ENCODE data around the gene APBA2.
"Not testable (repeated sequence)": the region's sequence is repeated elsewhere in the genome, so short reads cannot be mapped to it uniquely, and the experiment has no call there.

Gene APBA2

DNA sequence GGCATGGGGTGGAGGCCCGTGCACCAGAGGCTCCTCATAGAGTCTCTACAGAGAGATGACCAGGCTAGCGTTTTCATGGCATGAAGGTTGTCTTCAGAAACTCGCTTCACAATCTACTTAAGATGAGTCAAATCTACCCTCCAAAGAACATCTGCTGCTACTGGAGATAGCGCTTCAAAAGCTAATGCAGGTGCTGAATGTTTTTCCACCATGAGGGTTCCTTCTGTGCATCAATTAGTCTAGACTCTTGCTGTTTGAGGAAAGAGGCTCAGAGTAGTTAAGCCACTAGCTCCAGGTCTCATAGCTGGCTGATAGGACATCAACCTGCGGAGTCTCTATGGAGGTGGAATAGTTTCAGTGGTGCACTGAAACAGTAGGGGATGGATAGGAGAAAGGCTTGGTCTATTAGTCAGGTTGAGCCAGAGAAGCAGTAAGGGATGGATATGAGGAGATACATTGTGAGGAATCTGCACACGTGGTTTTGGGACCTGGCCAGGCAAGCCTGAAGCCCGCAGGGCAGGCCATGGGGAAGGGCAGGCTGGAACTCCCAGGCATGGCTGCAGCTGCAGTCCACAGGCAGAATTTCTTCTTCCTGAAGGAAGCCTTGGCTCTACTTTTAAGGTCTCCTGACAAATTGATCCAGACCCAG is 117.5 kb downstream of the APBA2 start:
- DNase-seq (ENCODE audit: low read depth): no peak

DNA sequence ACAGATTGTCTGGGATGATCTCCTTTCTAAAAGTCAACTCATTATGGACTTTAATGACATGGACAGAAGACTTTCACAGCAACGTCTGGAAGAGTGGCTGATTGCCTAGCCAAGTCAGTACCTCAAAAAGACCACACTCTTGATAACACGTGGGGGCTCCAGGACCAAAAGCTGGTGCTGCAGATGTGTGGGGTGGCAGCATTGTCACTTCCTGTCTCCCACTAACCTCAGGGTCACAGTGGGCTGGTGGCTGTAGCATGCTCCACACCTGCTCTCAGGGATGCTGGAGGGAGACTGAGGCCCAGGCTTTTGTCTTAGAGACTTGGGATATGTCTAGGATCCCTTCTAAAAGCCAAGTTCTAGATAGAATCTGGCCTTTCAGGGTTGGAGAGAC is 118.1 kb downstream of the APBA2 start:
- no peak for DNase-seq (ENCODE audit: low read depth)

DNA sequence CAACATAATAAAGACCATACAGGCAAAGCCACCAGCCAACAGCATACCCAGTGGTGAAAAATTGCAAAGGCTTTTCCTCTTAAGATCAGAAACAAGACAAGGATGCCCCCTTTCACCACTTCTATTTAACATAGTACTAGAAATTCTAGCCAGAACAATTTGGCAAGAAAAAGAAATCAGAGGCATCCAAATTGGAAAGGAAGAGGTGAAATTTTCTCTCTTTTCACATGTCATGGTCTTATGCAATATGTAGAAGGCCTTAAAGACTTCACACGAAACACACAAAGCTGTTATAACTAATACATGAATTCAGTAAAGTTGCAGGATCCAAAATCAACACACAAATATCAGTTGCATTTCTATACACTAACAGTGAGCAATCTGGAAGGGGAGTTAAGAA is 120.2 kb downstream of the APBA2 start:
- DNase-seq (ENCODE audit: low read depth): no peak

DNA sequence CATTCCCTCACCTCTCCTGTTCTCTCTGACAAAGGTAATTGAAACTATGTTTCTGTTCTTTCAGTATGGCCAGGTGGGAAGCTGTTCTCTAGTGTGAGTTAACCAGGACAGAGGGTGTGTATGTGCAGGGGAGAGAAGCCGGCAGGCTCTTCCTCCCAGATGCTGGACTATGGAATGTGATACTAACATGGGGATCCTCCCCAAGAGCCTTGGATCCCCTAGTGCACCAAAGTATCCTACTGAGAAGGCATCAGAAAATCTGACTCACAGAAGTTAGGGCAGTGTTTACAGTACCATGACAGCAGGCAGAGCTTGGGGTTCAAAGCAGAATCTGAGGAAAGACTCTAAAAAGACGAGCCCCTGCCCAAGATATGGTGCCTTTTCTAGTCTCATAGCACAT is 123.1 kb downstream of the APBA2 start:
- no peak for DNase-seq (ENCODE audit: low read depth)

DNA sequence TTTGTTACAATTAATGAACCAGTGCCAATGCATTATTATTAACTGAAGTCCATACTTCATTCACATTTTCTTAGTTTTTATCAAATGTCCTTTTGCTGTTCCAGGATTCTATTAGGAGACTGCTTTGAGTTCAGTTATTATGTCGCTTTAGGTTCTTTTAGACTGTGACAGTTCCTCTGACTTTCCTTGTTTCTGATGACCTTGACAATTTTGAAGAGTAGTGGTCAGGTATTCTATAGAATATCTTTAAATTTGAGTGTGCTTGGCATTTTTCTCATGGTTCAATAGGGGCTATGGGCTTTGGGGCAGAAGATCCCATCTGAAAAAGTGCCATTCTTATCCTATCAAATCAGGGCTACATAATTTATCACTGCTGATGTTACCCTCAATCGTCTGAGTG is 126.3 kb downstream of the APBA2 start:
- DNase-seq (ENCODE audit: low read depth): no peak

DNA sequence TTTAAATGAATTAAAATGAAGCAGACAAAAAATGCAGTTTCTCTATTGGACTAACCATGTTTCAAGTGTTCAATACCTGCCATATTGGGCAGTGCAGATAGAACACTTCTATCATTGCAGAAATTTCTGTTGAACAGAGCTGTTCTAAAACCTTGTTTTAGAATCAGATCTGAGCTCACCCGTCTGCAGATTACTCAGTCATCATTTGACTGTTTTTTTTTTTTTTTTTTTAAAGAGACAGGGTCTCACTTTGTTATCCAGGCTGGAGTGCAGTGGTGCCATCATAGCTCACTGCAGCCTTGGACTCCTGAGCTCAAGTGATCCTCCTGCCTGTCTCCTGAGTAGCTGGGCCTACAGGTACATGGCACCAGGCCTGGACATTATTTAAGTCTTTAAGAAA is 128.7 kb downstream of the APBA2 start:
- no peak for DNase-seq (ENCODE audit: low read depth)

DNA sequence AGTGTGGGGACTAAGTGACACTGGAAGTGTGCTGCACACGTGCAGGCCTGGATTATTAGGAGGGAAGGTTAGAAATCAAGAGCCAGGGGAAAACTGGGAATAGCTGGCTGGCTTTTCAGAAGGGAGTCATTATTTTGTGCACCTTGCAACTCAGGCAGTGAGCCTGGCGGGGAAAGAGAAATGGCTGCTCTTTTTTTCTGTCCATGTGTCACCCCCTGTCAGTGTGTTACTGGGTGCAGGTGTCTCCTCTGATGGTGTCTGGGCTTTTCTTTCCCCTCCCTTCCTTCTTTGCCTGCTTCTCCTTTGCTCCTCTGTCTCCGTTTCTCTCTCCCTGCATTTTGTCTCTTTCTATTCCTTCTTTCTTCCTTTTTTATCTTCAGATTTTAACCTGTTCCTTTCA is 130.7 kb downstream of the APBA2 start:
- no peak for DNase-seq (ENCODE audit: low read depth)

DNA sequence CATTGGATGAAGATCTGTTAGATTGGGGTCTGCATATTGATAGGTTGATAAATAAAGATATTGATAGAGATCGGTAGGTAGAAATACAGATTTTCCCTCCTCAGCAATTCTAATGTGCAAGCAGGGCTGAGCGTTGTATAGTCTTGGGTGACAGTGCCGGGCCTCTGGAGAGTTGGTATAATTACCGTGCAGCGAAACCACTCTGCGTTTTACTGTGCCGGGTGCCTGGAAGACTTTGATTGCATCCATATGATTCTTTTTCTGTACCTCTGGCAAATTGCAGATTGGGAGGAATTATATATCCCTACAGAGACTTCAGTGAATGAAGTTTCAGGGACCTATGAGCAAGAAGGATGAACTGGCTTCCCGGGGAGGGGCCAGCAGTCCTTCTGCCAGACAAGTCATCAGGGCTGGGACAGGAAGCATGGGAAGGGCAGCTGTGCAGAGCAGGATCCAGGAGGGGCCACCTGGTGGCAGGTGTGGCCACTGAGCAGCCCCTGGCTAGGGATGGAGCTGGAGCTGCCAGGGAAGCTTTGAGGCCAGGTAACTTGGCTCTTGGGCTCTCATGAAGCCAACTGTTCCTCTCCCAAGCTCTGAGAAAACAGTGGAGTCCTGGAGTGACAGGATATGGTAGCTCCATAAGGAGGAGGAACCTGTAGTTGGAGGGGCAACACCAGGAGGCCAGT is 132.5 kb downstream of the APBA2 start:
- DNase-seq (ENCODE audit: low read depth): no peak

DNA sequence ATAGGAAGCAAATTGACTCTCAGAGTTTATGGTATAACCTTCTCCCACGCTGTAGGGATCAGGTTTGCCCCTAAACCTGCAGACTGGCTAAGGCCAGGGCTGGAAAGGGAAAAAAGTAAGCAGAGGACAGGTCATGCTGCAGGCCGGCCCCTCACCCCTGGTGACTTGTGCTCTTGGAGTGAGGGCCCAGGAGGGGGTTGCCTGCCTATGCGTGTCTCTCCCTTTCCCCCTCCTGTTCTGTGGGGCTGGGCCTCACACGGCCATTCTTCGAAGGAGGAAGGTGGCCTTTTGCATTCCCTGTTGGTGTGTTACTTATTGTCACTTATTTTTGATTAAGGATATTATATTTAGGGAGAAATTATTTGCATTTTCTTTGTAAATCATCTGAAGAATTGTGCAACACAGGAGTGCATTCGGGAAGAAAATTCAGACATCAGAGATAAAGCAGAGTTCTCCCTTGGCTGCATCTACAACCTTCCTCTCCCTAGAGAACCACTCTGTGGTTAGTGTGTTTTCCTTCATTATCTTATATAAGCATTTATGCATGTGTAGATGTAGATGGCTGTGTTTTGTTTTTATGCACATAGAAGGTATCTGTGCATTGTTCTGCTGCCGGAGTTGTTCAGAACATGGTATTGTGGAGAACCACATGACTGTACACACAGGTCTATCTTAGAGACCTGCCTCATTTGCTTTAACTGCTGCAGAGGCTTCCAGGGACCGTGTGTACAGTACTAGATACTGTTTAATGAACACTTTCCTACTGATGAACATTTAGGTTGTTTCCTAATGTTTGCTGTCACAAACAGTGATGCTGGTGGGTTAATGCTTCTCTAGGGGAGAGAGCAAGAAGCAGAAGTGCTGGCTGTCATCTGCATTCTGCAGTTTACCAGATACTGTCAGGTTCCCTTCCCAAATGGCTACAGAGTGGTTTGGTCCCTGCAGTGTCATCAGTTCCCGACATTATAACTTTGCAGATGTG is 133.5 kb downstream of the APBA2 start:
- DNase-seq (ENCODE audit: low read depth): no peak

DNA sequence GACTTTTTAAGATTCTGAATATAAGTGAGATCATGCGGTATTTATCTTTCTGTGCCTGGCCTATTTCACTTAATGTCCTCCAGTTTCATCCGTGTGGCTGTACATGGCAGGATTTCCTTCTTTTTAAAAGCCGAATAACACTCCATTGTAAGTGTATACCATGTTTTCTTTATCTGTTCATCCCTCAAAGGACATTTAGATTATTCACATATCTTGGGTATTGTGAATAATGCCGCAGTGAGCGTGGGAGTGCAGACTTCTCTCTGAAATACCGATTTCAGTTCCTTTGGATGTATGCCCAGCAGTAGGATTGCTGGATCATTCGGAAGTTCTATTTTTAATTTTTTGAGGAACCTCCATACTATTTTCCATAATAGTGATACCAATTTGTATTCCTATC is 136.1 kb downstream of the APBA2 start:
- no peak for DNase-seq (ENCODE audit: low read depth)

DNA sequence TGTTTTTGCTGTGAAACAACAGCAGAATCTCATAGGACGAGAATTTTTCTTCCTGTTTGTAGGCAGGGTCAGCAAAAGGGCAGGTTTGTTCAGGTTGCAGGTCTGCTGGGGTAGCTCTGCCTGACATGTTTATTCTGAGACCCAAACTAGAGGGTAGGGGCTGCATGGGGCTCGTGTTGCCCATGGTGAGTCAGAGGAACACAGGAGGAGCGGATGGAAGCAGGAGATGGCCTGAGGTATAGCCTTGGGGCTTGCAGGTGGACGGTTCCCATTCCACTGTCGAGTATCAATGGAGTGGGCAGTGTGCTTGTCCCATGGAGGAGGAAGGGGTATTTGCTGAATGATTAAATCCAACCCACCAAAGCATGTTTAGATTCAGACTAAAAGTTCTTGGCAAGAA is 138.9 kb downstream of the APBA2 start:
- DNase-seq (ENCODE audit: low read depth): no peak

DNA sequence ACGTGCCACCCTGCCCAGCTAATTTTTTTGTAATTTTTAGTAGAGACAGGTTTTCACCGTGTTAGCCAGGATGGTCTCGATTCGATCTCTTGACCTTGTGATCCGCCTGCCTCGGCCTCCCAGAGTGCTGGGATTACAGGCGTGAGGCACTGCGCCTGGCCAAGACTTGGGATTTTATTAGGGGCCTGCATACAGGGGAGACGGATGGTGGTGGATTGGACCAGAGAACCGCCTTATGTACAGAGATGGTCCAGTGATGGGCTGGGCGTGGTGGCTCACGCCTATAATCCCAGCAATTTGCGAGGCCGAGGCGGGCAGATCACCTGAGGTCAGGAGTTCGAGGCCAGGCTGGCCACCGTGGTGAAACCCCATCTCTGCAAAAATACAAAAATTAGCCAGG is 139.6 kb downstream of the APBA2 start:
- DNase-seq (ENCODE audit: low read depth): not testable (repeated sequence)

DNA sequence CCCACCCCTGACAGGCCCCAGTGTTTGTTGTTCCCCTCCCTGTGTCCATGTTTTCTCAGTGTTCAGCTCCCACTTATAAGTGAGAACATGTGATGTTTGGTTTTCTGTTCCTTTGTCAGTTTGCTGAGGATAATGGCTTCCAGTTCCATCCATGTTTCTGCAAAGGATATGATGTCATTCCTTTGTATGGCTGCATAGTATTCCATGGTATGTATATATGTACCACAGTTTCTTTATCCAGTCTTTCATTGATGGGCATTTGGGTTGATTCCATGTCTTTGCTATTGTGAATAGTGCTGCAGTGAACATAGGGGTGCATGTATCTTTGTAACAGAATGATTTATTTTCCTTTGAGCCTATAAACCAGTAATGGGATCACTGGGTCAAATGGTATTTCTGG is 142.4 kb downstream of the APBA2 start:
- DNase-seq (ENCODE audit: low read depth): not testable (repeated sequence)

DNA sequence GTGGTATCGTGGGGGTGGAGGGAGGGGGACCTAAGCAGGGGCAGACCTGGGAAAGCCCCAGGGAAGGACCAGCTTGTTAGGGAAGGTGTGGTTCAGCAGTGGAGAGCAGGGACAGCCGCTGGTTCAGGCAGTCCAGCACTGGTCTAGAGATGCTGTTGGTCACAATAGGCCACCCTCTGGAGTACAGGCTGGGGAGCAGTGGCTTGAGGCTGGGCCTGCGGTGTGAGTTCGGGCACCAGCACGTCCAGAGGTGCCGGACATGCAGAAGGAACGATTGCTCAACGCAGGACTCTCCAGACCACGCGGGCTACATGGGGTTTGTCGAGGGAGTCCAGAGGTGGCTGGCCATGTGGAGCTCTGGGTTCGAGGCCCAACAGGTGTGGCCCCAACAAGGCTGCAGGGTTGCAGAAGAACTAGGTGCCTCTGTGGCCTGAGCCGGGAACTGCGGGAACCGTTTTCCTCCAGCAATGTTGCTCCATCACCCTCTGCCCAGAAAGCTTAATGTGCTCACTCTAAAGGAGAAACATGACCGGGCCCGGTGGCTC is 143.9 kb downstream of the APBA2 start:
- DNase-seq (ENCODE audit: low read depth): no peak

DNA sequence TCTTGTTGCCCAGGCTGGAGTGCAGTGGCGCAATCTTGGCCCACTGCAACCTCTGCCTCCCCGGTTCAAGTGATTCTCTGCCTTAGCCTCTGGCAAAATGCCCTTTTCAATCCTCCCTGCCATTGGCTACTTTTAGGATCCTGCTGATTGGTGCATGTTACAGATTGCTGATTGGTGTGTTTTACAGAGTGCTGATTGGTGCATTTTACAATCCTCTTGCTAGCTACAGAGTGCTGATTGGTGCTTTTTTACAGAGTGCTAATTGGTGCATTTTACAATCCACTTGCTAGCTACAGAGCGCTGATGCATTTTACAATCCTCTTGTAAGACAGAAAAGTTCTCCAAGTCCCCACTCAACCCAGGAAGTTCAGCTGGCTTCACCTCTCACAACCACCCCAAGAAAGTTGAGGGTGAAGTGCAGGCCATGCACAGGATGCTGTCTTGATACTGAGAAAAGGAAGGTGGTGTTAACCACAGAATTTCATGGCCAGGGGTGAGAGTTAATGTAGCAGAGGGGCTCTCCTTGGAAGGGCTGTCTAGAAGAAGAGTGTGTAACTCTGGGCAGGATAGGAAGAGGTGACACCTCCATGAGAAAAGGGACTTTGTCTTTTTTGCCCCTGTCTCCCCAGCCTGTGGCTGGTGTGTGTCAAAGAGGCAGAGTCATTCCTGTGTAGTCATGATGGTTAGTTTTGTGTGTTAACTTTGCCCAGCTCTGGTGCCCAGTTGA is 145.9 kb downstream of the APBA2 start:
- DNase-seq (ENCODE audit: low read depth): no peak

DNA sequence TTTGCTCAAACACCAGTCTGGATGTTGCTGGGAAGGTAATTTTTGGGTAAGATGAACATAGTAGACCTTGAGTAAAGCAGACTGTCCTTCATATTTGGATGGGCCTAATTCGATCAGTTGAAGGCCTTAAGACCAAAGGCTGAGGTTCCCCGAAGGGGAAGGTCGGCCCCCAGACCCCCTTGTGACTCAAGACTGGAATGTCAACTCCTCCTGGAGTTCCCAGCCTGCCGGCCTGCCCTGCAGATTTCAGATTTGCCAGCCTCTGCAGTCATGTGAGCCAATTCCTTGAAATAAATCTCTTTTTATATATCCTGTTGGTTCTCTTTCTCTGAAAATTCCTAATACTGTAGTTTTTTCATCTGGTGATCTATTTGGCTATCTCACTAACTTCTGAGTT is 146.5 kb downstream of the APBA2 start:
- no peak for DNase-seq (ENCODE audit: low read depth)

DNA sequence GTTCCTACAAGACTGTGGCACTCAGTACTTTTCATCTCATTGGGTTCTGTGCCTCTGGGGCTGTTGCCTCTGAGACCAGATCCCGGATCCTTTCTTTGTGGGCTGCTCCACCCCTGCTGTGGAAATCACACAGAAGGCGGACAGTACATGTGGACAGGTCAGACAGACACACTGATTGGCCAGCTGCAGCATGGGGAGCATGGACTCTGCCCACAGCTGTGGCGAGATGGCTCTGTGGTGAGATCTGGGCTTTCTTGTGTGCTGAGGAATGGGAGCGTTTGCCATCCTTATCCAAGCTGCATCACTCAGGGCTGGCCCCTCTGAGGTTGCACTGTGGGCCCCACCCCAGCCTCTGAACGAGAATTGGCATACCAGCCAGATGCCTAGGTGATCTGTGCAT is 147.0 kb downstream of the APBA2 start:
- DNase-seq (ENCODE audit: low read depth): no peak

DNA sequence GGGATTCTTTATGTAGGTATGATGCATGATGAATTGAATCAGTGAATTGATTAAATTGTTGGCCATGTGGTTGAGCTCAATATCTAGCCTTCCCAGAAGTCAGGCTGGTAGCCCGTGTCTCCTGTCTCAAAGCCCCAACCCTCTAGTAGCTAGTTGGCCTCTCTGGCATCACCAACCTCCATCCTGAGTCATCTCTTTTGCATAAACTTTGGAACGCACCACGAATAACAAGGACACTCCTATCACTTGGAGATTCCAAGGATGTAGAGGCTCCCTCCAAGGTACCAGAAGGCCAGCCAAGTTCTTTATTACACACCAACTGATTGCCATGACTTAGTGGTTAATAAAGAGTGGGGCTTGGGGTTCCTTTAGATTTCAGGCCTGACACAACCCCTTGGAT is 148.4 kb downstream of the APBA2 start:
- no peak for DNase-seq (ENCODE audit: low read depth)

DNA sequence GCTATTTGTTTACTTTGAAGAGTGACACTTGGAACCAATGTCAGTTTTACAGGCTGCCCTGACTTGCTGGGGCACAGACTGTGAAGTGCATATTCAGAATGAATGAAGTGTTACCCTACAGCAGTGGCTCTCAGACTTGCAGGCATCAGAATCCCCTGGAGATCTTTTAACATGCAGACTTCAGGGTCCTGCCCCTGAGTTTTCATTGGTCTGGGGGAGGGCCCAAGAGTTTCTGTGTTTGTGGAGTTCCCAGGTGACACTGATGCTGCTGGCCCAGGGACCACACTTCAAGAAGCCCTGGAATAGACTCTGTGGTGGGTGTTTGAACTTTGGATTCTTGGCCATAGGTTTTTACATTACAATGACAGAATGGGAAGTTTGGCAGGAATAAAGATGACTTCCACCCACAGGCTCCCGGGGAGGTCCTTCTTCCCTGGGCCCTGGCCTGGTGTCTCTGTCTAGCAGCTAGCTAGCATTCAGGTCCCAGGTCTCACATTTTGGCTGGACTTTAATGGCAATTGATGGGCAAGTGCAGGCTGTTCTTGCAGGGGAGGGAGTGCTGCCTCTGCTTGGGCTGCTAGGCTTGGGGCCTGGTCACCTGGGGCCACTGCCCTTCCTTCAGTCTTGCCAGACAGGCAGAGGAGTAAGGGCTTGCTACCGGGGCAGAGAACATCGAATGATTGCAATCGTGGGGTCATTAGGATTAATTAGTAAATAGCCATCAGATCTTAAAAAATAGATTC is 149.0 kb downstream of the APBA2 start:
- no peak for DNase-seq (ENCODE audit: low read depth)

DNA sequence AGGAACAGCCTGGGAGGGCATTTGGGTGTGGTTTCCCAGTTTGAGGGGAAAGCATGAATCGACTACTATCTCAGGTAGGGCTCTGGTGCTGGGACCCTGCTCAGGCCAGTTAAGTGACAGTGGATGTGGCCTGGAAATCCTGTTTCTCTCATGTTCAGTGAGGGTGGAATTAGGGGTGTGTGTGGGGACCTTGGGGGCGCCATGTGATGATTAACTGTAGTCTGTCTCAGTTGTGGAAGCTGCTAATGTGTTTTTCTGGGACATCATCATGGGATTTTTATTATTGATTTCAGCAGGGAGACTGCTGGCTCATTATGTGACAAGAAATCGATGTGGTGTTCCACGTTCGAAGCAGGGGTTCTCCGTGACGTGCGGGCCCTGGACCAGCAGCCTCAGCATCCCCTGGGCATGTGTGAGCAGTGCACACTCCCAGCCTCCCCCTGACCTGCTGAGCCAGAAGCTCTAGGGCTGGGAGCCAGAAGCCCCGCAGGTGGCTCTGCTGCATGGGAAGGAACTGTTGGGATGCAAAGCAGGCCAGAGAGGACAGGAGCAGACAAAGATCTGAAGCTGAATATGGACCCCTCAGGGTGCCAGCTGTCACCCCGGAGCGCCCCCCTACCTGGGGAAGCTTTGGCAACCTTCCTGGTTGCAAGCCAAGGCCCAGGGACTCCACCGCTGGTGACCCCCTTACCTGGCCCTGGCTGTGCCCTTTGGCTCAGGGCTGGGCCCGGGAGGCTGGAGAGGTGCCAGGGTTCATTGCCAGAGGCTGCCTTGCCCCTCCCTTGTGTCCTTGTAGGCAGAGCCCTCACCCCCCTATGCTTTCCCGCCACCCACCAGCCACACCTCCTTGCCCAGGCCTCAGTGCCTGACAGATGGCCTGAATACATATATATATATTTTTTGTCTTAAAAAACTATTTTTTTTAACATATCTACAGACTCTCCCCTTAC is 149.8 kb downstream of the APBA2 start:
- no peak for DNase-seq (ENCODE audit: low read depth)
